Measurements from ENCODE around the gene PNKD. TPM values are rescaled to one million over a fixed set of nuclear protein-coding genes. Genes with fewer than 3 reads are reported as not detected.

PNKD gene
- total RNA-seq, 2 experiments from 2014 or later: 66.3 to 74.5 TPM

DNA sequence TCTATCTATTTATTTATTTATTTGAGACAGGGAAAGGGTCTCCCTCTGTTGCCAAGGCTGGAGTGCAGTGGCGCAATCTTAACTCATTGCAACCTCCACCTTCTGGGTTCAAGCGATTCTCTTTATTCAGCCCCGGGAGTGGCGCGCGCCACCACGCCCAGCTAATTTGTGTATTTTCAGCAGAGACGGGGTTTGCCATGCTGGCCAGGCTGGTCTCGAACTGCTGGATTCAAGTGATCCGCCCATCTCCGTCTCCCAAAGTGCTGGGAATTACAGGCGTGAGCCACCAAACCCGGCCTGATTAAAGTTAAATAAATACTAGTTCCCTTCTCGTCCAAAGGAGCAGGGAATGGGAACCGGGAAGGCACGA, 125.1 kb downstream of the PNKD start:
- Histone ChIP-seq H4K20me1 (ENCODE audit: insufficient read depth, low read length) (no peaks in the 10 kb centered on the region), H3K27ac (ENCODE audit: low read depth, low read length, poor library complexity, severe bottlenecking) (peak overlapping the region; percentile 87), H2AFZ (ENCODE audit: low read length) (peak overlapping the region; percentile 97), H3K9me3 (ENCODE audit: low read length) (no peaks in the 10 kb centered on the region), H3K4me3 (ENCODE audit: low read depth, low read length, poor library complexity, severe bottlenecking) (peak overlapping the region; percentile 88), H3K9me2 (ENCODE audit: insufficient read depth, low read length) (no peaks in the 10 kb centered on the region), H3K4me2 (ENCODE audit: low read length) (peak overlapping the region; percentile 79), H3K4me1 (ENCODE audit: insufficient read depth, low read length, poor library complexity, severe bottlenecking) (peaks cover 44% of the 10 kb centered on the region), H3K79me2 (ENCODE audit: insufficient read depth, low read depth, low read length) (peaks cover 5% of the 10 kb centered on the region; the same call in 1 of the 2 replicates), H3K36me3 (ENCODE audit: insufficient read depth, low read length) (no peaks in the 10 kb centered on the region)
- DNase-seq (ENCODE audit: low spot score): peak; percentile 58
- ChIA-PET POLR2A (interaction anchor here (1.0 to 1.6 kb wide), 4 partner anchors 94 to 126 kb away, joined by 3 to 10 read pairs (median 6); partner anchors contain the start of genes AAMP and PNKD), CTCF (ENCODE audit: unreplicated experiment) (interaction anchor here (1.1 to 1.4 kb wide), 2 partner anchors 11 to 100 kb away, joined by 3 to 4 read pairs; no protein-coding TSS in a partner anchor)
- TF ChIP-seq, protein P1, sequence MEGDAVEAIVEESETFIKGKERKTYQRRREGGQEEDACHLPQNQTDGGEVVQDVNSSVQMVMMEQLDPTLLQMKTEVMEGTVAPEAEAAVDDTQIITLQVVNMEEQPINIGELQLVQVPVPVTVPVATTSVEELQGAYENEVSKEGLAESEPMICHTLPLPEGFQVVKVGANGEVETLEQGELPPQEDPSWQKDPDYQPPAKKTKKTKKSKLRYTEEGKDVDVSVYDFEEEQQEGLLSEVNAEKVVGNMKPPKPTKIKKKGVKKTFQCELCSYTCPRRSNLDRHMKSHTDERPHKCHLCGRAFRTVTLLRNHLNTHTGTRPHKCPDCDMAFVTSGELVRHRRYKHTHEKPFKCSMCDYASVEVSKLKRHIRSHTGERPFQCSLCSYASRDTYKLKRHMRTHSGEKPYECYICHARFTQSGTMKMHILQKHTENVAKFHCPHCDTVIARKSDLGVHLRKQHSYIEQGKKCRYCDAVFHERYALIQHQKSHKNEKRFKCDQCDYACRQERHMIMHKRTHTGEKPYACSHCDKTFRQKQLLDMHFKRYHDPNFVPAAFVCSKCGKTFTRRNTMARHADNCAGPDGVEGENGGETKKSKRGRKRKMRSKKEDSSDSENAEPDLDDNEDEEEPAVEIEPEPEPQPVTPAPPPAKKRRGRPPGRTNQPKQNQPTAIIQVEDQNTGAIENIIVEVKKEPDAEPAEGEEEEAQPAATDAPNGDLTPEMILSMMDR (conservative IDR thresholded peaks at IDR 0.05; ENCODE audit: low read length): no peak
- no peak for TF ChIP-seq EZH2phosphoT487 (IDR thresholded peaks at IDR 0.05; ENCODE audit: borderline replicate concordance, low read depth, low read length)
- intact Hi-C loops (cut with micrococcal nuclease; ENCODE audit: unreplicated experiment): loop anchor here (5.0 kb wide), 2 partner anchors 38 to 497 kb away; partner anchors contain the start of gene CATIP
- no TSS peak for BruUV-seq (replicated peaks)

DNA sequence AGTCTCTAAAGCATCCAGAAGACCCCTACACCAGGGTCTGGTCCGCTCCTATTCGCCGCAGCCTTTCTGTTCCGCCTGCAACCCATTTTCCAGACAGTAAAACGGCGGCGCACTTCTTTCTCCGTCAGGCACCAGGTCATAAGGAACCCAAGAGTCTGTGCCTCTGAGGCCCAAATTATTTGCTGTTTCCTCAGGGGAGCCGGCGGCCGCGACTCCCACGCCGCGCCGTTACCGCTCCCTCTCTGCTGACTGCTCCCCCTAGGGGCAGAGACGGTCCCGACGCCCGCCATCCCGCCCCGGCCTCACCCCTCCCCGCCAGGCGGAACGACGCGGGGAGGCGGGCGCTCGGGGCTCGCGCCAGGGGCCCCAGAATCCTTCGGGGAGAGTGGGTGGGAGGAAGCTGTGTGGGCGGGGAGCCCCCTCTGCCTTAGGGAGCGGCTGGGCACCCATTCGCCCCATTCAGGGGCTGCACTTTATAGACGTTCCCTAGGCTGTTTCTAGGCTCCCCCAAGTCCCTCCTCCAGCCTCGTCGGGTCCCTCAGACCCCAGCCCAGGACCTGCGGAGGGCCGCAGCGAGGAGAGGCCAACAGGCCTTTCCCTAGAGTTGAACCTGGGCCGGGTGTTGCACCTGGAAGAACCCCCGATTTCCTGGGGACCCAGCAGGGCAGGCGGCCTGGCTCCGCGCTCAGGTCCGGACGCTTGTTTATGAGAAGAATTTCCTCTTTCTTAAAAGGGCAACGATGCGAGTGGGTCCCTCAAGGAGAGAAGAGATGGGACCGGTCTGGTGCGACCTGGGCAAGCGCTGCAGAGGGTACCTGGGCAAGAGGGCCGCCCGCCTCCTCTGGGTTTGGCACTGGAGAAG, 125.7 kb downstream of the PNKD start:
- no TSS peak for BruUV-seq (replicated peaks)
- H3K9me2 ChIP-seq (ENCODE audit: insufficient read depth, low read length): no peaks in the 10 kb centered on the region
- no peaks in the 10 kb centered on the region for H3K36me3 ChIP-seq (ENCODE audit: insufficient read depth, low read length)
- H4K20me1 ChIP-seq (ENCODE audit: insufficient read depth, low read length): no peaks in the 10 kb centered on the region
- H3K4me3 ChIP-seq (ENCODE audit: low read depth, low read length, poor library complexity, severe bottlenecking): peak overlapping the region; percentile 88
- peak; percentile 98 for DNase-seq (ENCODE audit: low spot score)
- ChIA-PET POLR2A (interaction anchor here (0.6 to 1.6 kb wide), 8 partner anchors 26 to 1709 kb away, joined by 3 to 7 read pairs (median 4); partner anchors contain the start of genes AAMP, CATIP and PNKD), CTCF (ENCODE audit: unreplicated experiment) (interaction anchor here (0.6 to 1.4 kb wide), 4 partner anchors 12 to 101 kb away, joined by 3 to 4 read pairs (median 4); no protein-coding TSS in a partner anchor)
- peak overlapping the region; percentile 97 for H2AFZ ChIP-seq (ENCODE audit: low read length)
- intact Hi-C loops (cut with micrococcal nuclease; ENCODE audit: unreplicated experiment): loop anchor here (1.0 to 5.0 kb wide), 9 partner anchors 26 to 496 kb away; partner anchors contain the start of genes CATIP, CNOT9, TMBIM1 and USP37
- TF ChIP-seq EZH2phosphoT487 (IDR thresholded peaks at IDR 0.05; ENCODE audit: borderline replicate concordance, low read depth, low read length): no peak
- TF ChIP-seq, protein P1 (conservative IDR thresholded peaks at IDR 0.05; ENCODE audit: low read length): peak; percentile 89
- peak overlapping the region; percentile 79 for H3K4me2 ChIP-seq (ENCODE audit: low read length)
- no peaks in the 10 kb centered on the region for H3K9me3 ChIP-seq (ENCODE audit: low read length)
- peak overlapping the region; percentile 87 for H3K27ac ChIP-seq (ENCODE audit: low read depth, low read length, poor library complexity, severe bottlenecking)
- H3K4me1 ChIP-seq (ENCODE audit: insufficient read depth, low read length, poor library complexity, severe bottlenecking): peaks cover 46% of the 10 kb centered on the region
- H3K79me2 ChIP-seq (ENCODE audit: insufficient read depth, low read depth, low read length): peaks cover 10% of the 10 kb centered on the region

Small RNA genes lying within 50 kb of the gene (microRNA-seq; reads per million reads assigned to microRNA genes)
- not detected for gene MIR6513 (ENCODE audit: borderline replicate concordance)
- not detected for gene MIR6810 (ENCODE audit: borderline replicate concordance)

Small RNA genes lying within 50 kb of the gene (small RNA-seq; reads per million reads assigned to genes)
- gene MIR6810: not detected

Other genes with a start within 250 kb of the PNKD start
- not detected in 2 replicates for gene RUFY4, start 201.3 kb upstream of the PNKD start, total RNA-seq (2014; rRNA removed; shearing (Covaris generic))
- gene RUFY4, start 201.3 kb upstream of the PNKD start, total RNA-seq (2022): not detected in 2 replicates
- gene CXCR2, start 144.5 kb upstream of the PNKD start, total RNA-seq (2014; rRNA removed; shearing (Covaris generic)): not detected in 2 replicates
- not detected in 2 replicates for gene CXCR2, start 144.5 kb upstream of the PNKD start, total RNA-seq (2022)
- not detected in 2 replicates for gene CXCR1, start 103.6 kb upstream of the PNKD start, total RNA-seq (2014; rRNA removed; shearing (Covaris generic))
- not detected in 2 replicates for gene CXCR1, start 103.6 kb upstream of the PNKD start, total RNA-seq (2022)
- gene ARPC2, start 53.3 kb upstream of the PNKD start, total RNA-seq (2014; rRNA removed; shearing (Covaris generic)): 257 and 264 TPM in 2 replicates
- 512 and 545 TPM in 2 replicates for gene ARPC2, start 53.3 kb upstream of the PNKD start, total RNA-seq (2022)
- gene GPBAR1, start 9.5 kb upstream of the PNKD start, total RNA-seq (2014; rRNA removed; shearing (Covaris generic)): 0.22 TPM in 1 of 2 replicates, not detected in the other
- 0.40 and 0.44 TPM in 2 replicates for gene GPBAR1, start 9.5 kb upstream of the PNKD start, total RNA-seq (2022)
- gene AAMP, start 382 bp upstream of the PNKD start, total RNA-seq (2014; rRNA removed; shearing (Covaris generic)): 97.0 and 136 TPM in 2 replicates
- 59.7 and 68.7 TPM in 2 replicates for gene AAMP, start 382 bp upstream of the PNKD start, total RNA-seq (2022)
- gene TMBIM1, start 22.0 kb downstream of the PNKD start, total RNA-seq (2014; rRNA removed; shearing (Covaris generic)): 18.9 and 30.3 TPM in 2 replicates
- gene TMBIM1, start 22.0 kb downstream of the PNKD start, total RNA-seq (2022): 26.9 and 27.6 TPM in 2 replicates
- gene CATIP, start 86.3 kb downstream of the PNKD start, total RNA-seq (2014; rRNA removed; shearing (Covaris generic)): not detected in 2 replicates
- not detected in 2 replicates for gene CATIP, start 86.3 kb downstream of the PNKD start, total RNA-seq (2022)
- 0.31 and 0.57 TPM in 2 replicates for gene SLC11A1, start 111.8 kb downstream of the PNKD start, total RNA-seq (2014; rRNA removed; shearing (Covaris generic))
- gene SLC11A1, start 111.8 kb downstream of the PNKD start, total RNA-seq (2022): 0.59 and 0.78 TPM in 2 replicates
- gene CTDSP1, start 129.3 kb downstream of the PNKD start, total RNA-seq (2014; rRNA removed; shearing (Covaris generic)): 74.0 and 95.3 TPM in 2 replicates
- 140 and 152 TPM in 2 replicates for gene CTDSP1, start 129.3 kb downstream of the PNKD start, total RNA-seq (2022)
- 0.47 TPM in 1 of 2 replicates, not detected in the other for gene VIL1, start 148.6 kb downstream of the PNKD start, total RNA-seq (2014; rRNA removed; shearing (Covaris generic))
- not detected in 2 replicates for gene VIL1, start 148.6 kb downstream of the PNKD start, total RNA-seq (2022)